Astrocyte (in vitro differentiated cells and primary cell): Measurements from ENCODE around the gene TMTC2. TPM values are rescaled to one million over a fixed set of nuclear protein-coding genes. Genes with fewer than 3 reads are reported as not detected.

ENCODE experiments used
- DNase-seq: peaks from one replicate; pipeline ENCODE4 v3.0.0-alpha.2; 2010; ENCODE audit warnings: low read depth
- FAIRE-seq: peaks from 2 replicates; lab custom pipeline; 2011; peaks lifted over from hg19 to GRCh38; lab: Jason Lieb, UNC
- H2AFZ ChIP-seq: 2 replicates; pipeline ENCODE4 v1.6.0; 2012; ENCODE audit warnings: low read depth, low read length, inconsistent platforms
- H3K27ac ChIP-seq: 2 replicates; pipeline ENCODE4 v1.5.1; 2011; ENCODE audit warnings: low read depth, low read length, inconsistent platforms
- H3K27me3 ChIP-seq: 2 replicates; pipeline ENCODE4 v1.6.0; 2011; ENCODE audit warnings: low read length, inconsistent platforms; ENCODE audit not compliant: insufficient read depth
- H3K36me3 ChIP-seq: 2 replicates; pipeline ENCODE4 v1.5.1; 2011; ENCODE audit warnings: low read length, inconsistent platforms; ENCODE audit not compliant: insufficient read depth
- H3K4me1 ChIP-seq: 2 replicates; pipeline ENCODE4 v1.5.1; 2011; ENCODE audit warnings: low read length, inconsistent platforms; ENCODE audit not compliant: insufficient read depth
- H3K4me2 ChIP-seq: 2 replicates; pipeline ENCODE4 v1.6.0; 2012; ENCODE audit warnings: low read length, inconsistent platforms
- H3K4me3 ChIP-seq: 2 replicates; pipeline ENCODE4 v1.5.1; 2011; ENCODE audit warnings: low read depth, mild to moderate bottlenecking, low read length, inconsistent platforms; ENCODE audit not compliant: insufficient read depth
- H3K79me2 ChIP-seq: 2 replicates; pipeline ENCODE4 v1.6.0; 2012; ENCODE audit warnings: mild to moderate bottlenecking, low read length, inconsistent platforms; ENCODE audit not compliant: insufficient read depth
- H3K9ac ChIP-seq: 2 replicates; pipeline ENCODE4 v1.6.0; 2012; ENCODE audit warnings: mild to moderate bottlenecking, low read length, inconsistent platforms
- H3K9me3 ChIP-seq: 2 replicates; pipeline ENCODE4 v1.5.1; 2012; ENCODE audit warnings: low read depth, mild to moderate bottlenecking, low read length, inconsistent platforms; ENCODE audit not compliant: insufficient read depth
- H4K20me1 ChIP-seq: 2 replicates; pipeline ENCODE4 v1.6.0; 2012; ENCODE audit warnings: low read length, inconsistent platforms; ENCODE audit not compliant: insufficient read depth
- H3K27ac Mint-ChIP-seq: one replicate; pipeline ENCODE4 v1.8.0; 2021; ENCODE audit warnings: mild to moderate bottlenecking, mixed read lengths; ENCODE audit not compliant: unreplicated experiment
- H3K27me3 Mint-ChIP-seq: one replicate; pipeline ENCODE4 v1.8.0; 2021; ENCODE audit warnings: low read depth, mixed read lengths; ENCODE audit not compliant: unreplicated experiment
- H3K36me3 Mint-ChIP-seq: one replicate; pipeline ENCODE4 v1.8.0; 2021; ENCODE audit warnings: low read depth, mixed read lengths; ENCODE audit not compliant: unreplicated experiment
- H3K4me1 Mint-ChIP-seq: one replicate; pipeline ENCODE4 v1.8.0; 2021; ENCODE audit warnings: low read depth, mixed read lengths; ENCODE audit not compliant: unreplicated experiment
- H3K4me3 Mint-ChIP-seq: one replicate; pipeline ENCODE4 v1.8.0; 2021; ENCODE audit warnings: mild to moderate bottlenecking, moderate library complexity, mixed read lengths; ENCODE audit not compliant: unreplicated experiment
- H3K9me3 Mint-ChIP-seq: one replicate; pipeline ENCODE4 v1.8.0; 2021; ENCODE audit warnings: mild to moderate bottlenecking, mixed read lengths; ENCODE audit not compliant: unreplicated experiment
- CTCF ChIP-seq: IDR thresholded peaks from 2 replicates; pipeline ENCODE4 v1.5.1; 2011; ENCODE audit warnings: low read depth, mild to moderate bottlenecking, inconsistent platforms, low read length, moderate library complexity; ENCODE audit not compliant: insufficient read depth
- EZH2 ChIP-seq: IDR thresholded peaks from 2 replicates; pipeline ENCODE4 v1.6.1; 2012; ENCODE audit warnings: mild to moderate bottlenecking, low read length, inconsistent platforms; ENCODE audit not compliant: insufficient read depth
- total RNA-seq: library from RNA; stranded (reverse); gene quantifications from 2 replicates; pipeline ENCODE4 v1.2.1, GENCODE V29; 2021

The TMTC2 gene
- total RNA-seq, 1 donor from 2014 or later: 2.2 TPM

- Histone ChIP-seq H3K4me3 (peak overlapping the region; percentile 88), H3K9me3 (no peaks in the 10 kb centered on the region), H2AFZ (peak overlapping the region; percentile 98), H4K20me1 (no peaks in the 10 kb centered on the region), H3K79me2 (no peaks in the 10 kb centered on the region), H3K36me3 (no peaks in the 10 kb centered on the region), H3K4me1 (no peaks in the 10 kb centered on the region), H3K27me3 (no peaks in the 10 kb centered on the region), H3K4me2 (peak overlapping the region; percentile 99), H3K27ac (peak overlapping the region; percentile 81), H3K9ac (peak overlapping the region; percentile 88)
- H3K36me3 Mint-ChIP-seq: no peaks in the 10 kb centered on the region
- peak; percentile 34 for DNase-seq
- H3K27me3 Mint-ChIP-seq: peaks cover 13% of the 10 kb centered on the region
- H3K4me3 Mint-ChIP-seq: peak overlapping the region; percentile 90
- FAIRE-seq: no peak
- H3K27ac Mint-ChIP-seq: peak overlapping the region; percentile 18
- H3K4me1 Mint-ChIP-seq: no peaks in the 10 kb centered on the region
- H3K9me3 Mint-ChIP-seq: no peaks in the 10 kb centered on the region
- TF ChIP-seq EZH2 (no peak), CTCF (no peak)
Measured at GRCh38 chr12:82687021-82688011, 610 bp downstream of the TMTC2 start.

DNA sequence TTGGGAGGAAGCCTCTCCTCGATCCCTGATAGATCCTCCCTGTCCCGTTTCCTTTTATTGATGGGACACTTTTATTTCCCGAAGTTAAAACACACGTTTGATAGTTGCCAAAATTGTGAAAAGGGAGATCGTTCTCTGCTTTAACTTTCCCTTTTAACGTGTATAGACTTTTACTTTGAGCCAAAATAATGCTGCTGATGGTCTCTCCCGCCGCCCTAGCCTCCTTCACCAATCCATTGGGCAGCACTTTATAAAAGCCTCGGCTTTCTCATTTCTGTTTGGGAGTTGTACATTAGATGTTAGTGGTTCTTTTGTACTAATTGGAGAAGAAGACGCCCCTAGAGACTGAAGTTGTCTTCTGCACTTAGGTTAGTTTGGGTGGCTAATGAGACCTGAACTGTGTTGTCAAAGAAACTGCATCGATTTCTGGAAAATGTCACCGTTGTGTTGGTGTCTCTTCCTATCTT, 1.4 kb downstream of the TMTC2 start:
- FAIRE-seq (no peak), DNase-seq (peak; percentile 8)
- H3K4me1 ChIP-seq: no peaks in the 10 kb centered on the region
- no peaks in the 10 kb centered on the region for H3K9me3 Mint-ChIP-seq
- H3K4me3 ChIP-seq: peak overlapping the region; percentile 88
- no peaks in the 10 kb centered on the region for H3K9me3 ChIP-seq
- no peaks in the 10 kb centered on the region for H3K79me2 ChIP-seq
- H3K4me1 Mint-ChIP-seq: no peaks in the 10 kb centered on the region
- H3K9ac ChIP-seq: peak overlapping the region; percentile 88
- TF ChIP-seq EZH2 (no peak), CTCF (peak; percentile 16)
- H3K27me3 ChIP-seq: no peaks in the 10 kb centered on the region
- H3K27ac ChIP-seq: no peak overlapping the region
- H3K36me3 ChIP-seq: no peaks in the 10 kb centered on the region
- H4K20me1 ChIP-seq: no peaks in the 10 kb centered on the region
- peak overlapping the region; percentile 90 for H3K4me3 Mint-ChIP-seq
- peak overlapping the region; percentile 99 for H3K4me2 ChIP-seq
- H3K27ac Mint-ChIP-seq: peak overlapping the region; percentile 18
- peaks cover 13% of the 10 kb centered on the region for H3K27me3 Mint-ChIP-seq
- peak overlapping the region; percentile 98 for H2AFZ ChIP-seq
- no peaks in the 10 kb centered on the region for H3K36me3 Mint-ChIP-seq
